OCI-LY7 (cell line): ENCODE measurements around the gene ZNF407. TPM values are rescaled to one million over a fixed set of nuclear protein-coding genes. Genes with fewer than 3 reads are reported as not detected.

Experiments used
- BruUV-seq: library from RNA; stranded (reverse); fragments of 400-500 nt; replicated peaks from 2 replicates; lab custom pipeline; 2021; lab: Mats Ljungman, UMichigan
- CTCF ChIA-PET: fragments of 300-600 bp; sonication (Branson Sonifier 250); formaldehyde crosslinking; loops from one replicate; lab custom pipeline; 2022; ENCODE audit warnings: antibody characterized with exemption; ENCODE audit not compliant: unreplicated experiment; lab: Charles Lee
- POLR2A ChIA-PET: fragments of 300-600 bp; sonication (Branson Sonifier 250); formaldehyde crosslinking; loops from one replicate; lab custom pipeline; 2022; ENCODE audit warnings: antibody characterized with exemption; lab: Charles Lee
- DNase-seq: peaks from one replicate; pipeline ENCODE4 v3.0.0-alpha.2; 2015; ENCODE audit warnings: low spot score
- H2AFZ ChIP-seq: fragments of 200-600 bp; sonication (generic), shearing (Covaris generic); 2 replicates; pipeline ENCODE4 v1.6.1; 2014; ENCODE audit warnings: mild to moderate bottlenecking, antibody characterized with exemption, low read length, moderate library complexity
- H3K27ac ChIP-seq: fragments of 200-600 bp; sonication (generic); 2 replicates; pipeline ENCODE4 v1.5.1; 2014; ENCODE audit warnings: mixed run types, low read depth, mild to moderate bottlenecking, moderate library complexity, low read length, inconsistent platforms; ENCODE audit not compliant: poor library complexity, severe bottlenecking
- H3K36me3 ChIP-seq: fragments of 200-600 bp; sonication (generic); 2 replicates; pipeline ENCODE4 v1.6.1; 2014; ENCODE audit warnings: mild to moderate bottlenecking, antibody characterized with exemption, low read length, moderate library complexity, mixed read lengths; ENCODE audit not compliant: insufficient read depth
- H3K4me1 ChIP-seq: fragments of 200-600 bp; sonication (generic); 2 replicates; pipeline ENCODE4 v1.5.1; 2014; ENCODE audit warnings: mild to moderate bottlenecking, low read length; ENCODE audit not compliant: insufficient read depth, poor library complexity, severe bottlenecking
- H3K4me2 ChIP-seq: fragments of 200-600 bp; sonication (generic); 2 replicates; pipeline ENCODE4 v1.6.1; 2014; ENCODE audit warnings: mild to moderate bottlenecking, low read length
- H3K4me3 ChIP-seq: fragments of 200-600 bp; sonication (generic); 2 replicates; pipeline ENCODE4 v1.5.1; 2014; ENCODE audit warnings: mild to moderate bottlenecking, low read depth, low read length; ENCODE audit not compliant: poor library complexity, severe bottlenecking
- H3K79me2 ChIP-seq: fragments of 200-600 bp; sonication (generic); 2 replicates; pipeline ENCODE4 v1.6.1; 2016; ENCODE audit warnings: low read depth, mild to moderate bottlenecking, low read length, moderate library complexity, mixed read lengths; ENCODE audit not compliant: insufficient read depth
- H3K9me2 ChIP-seq: fragments of 200-600 bp; sonication (generic); 2 replicates; pipeline ENCODE4 v1.6.1; 2016; ENCODE audit warnings: mild to moderate bottlenecking, low read length, mixed read lengths; ENCODE audit not compliant: insufficient read depth
- H3K9me3 ChIP-seq: fragments of 200-600 bp; sonication (generic); 2 replicates; pipeline ENCODE4 v1.6.1; 2014; ENCODE audit warnings: mild to moderate bottlenecking, mixed run types, low read length, mixed read lengths
- H4K20me1 ChIP-seq: fragments of 200-600 bp; sonication (generic); 2 replicates; pipeline ENCODE4 v1.6.1; 2014; ENCODE audit warnings: mild to moderate bottlenecking, antibody characterized with exemption, low read length, moderate library complexity, mixed read lengths; ENCODE audit not compliant: insufficient read depth
- EZH2phosphoT487 ChIP-seq: fragments of 200-600 bp; sonication (generic); IDR thresholded peaks from 2 replicates; pipeline ENCODE4 v1.6.1; 2018; ENCODE audit warnings: low read depth, borderline replicate concordance, mild to moderate bottlenecking, mixed run types, antibody characterized with exemption, low read length, moderate library complexity, mixed read lengths
- intact Hi-C: fragments of 100-400 bp; cut with micrococcal nuclease; formaldehyde crosslinking; loops from one replicate; pipeline ENCODE4 v1.10.0; 2022; ENCODE audit not compliant: unreplicated experiment
- total RNA-seq, 2 experiments: library from RNA; depleted of rRNA in 1 of 2; stranded (reverse); fragments of >200 nt in 1 of 2; shearing (Covaris generic) in 1 of 2; gene quantifications; 2 replicates each; pipeline ENCODE4 v1.2.3, GENCODE V29; 2014 to 2022
- TF ChIP-seq, protein P1 (sequence below): fragments of 200-600 bp; sonication (generic); conservative IDR thresholded peaks from 2 replicates; pipeline ENCODE4 v1.5.1; 2014; ENCODE audit warnings: mild to moderate bottlenecking, antibody characterized with exemption, low read length, moderate library complexity, mixed read lengths

Gene ZNF407
- total RNA-seq, 2 experiments from 2014 or later: 8.9 to 11.9 TPM

DNA sequence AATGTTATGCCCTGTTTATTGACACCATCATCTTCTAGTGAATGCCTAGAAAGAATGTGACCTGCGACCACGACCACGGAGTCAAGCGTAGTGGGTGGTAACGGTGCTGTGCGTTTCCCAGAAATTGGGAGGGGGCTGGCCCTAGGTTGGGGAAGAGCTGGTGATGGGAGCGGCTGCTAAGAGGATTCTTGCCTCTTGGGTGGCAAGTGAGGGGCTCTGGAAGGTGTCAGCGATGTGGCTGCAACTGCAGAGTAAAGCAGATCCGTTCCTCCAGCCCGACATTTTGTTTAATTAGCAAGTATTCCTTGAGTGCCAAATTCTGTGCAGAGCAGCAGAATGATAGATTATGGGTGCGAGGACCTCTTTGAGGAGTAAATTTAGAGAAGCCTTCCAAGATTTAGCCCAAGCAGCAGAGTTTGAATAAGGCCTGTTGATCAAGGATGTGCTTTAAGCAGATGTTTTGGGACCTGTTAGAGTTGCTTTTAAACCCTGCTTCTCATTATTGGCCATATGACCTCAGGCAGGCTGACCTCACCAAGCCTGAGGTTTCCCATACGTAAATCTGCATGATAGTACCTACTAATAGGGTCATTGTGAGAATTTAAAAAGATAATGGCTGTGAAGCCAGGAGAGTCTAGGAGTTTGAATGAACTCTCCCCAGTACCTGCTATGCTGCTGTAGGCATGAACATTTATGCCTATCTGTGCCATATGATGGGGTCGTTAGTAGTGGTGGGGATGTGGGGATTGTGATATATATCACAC is 323.6 kb downstream of the ZNF407 start:
- no peak overlapping the region for H2AFZ ChIP-seq
- H3K9me3 ChIP-seq: no peaks in the 10 kb centered on the region
- POLR2A ChIA-PET: no interaction called here
- H3K4me2 ChIP-seq: no peak overlapping the region
- no peaks in the 10 kb centered on the region for H4K20me1 ChIP-seq
- CTCF ChIA-PET: no interaction called here
- H3K27ac ChIP-seq: no peak overlapping the region
- H3K9me2 ChIP-seq: no peaks in the 10 kb centered on the region
- intact Hi-C loops: no loop called here
- no peak for DNase-seq
- BruUV-seq: no TSS peak
- H3K79me2 ChIP-seq: no peaks in the 10 kb centered on the region
- H3K36me3 ChIP-seq: no peaks in the 10 kb centered on the region
- TF ChIP-seq, protein P1, sequence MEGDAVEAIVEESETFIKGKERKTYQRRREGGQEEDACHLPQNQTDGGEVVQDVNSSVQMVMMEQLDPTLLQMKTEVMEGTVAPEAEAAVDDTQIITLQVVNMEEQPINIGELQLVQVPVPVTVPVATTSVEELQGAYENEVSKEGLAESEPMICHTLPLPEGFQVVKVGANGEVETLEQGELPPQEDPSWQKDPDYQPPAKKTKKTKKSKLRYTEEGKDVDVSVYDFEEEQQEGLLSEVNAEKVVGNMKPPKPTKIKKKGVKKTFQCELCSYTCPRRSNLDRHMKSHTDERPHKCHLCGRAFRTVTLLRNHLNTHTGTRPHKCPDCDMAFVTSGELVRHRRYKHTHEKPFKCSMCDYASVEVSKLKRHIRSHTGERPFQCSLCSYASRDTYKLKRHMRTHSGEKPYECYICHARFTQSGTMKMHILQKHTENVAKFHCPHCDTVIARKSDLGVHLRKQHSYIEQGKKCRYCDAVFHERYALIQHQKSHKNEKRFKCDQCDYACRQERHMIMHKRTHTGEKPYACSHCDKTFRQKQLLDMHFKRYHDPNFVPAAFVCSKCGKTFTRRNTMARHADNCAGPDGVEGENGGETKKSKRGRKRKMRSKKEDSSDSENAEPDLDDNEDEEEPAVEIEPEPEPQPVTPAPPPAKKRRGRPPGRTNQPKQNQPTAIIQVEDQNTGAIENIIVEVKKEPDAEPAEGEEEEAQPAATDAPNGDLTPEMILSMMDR: no peak
- no peak for TF ChIP-seq EZH2phosphoT487
- H3K4me1 ChIP-seq: no peaks in the 10 kb centered on the region
- H3K4me3 ChIP-seq: no peak overlapping the region

DNA sequence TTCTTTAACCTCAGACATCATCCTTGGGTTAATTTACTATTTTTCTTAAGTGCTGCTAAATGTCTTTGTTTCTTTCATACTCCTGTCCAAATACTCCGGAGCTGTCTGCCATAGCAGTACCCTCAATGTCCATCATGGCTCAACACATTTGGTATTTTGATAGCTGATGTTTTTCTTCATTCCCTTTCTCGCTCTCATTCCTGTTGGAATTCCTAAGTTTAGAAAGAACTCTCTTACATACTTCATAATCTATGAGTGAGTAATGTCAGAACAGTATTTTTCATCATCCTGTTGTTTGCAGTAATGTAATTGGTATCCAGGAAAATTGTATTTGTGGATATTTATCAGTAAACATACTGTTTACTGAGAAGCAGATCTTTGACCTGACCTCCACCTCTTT is 328.4 kb downstream of the ZNF407 start:
- Histone ChIP-seq H3K9me3 (no peaks in the 10 kb centered on the region), H3K27ac (no peak overlapping the region), H4K20me1 (no peaks in the 10 kb centered on the region), H3K4me1 (no peaks in the 10 kb centered on the region), H3K4me2 (no peak overlapping the region), H3K79me2 (no peaks in the 10 kb centered on the region), H3K4me3 (no peak overlapping the region), H2AFZ (no peak overlapping the region), H3K9me2 (no peaks in the 10 kb centered on the region), H3K36me3 (no peaks in the 10 kb centered on the region)
- POLR2A ChIA-PET: no interaction called here
- TF ChIP-seq, protein P1: no peak
- TF ChIP-seq EZH2phosphoT487: no peak
- no peak for DNase-seq
- intact Hi-C loops: no loop called here
- CTCF ChIA-PET: no interaction called here
- BruUV-seq: no TSS peak

DNA sequence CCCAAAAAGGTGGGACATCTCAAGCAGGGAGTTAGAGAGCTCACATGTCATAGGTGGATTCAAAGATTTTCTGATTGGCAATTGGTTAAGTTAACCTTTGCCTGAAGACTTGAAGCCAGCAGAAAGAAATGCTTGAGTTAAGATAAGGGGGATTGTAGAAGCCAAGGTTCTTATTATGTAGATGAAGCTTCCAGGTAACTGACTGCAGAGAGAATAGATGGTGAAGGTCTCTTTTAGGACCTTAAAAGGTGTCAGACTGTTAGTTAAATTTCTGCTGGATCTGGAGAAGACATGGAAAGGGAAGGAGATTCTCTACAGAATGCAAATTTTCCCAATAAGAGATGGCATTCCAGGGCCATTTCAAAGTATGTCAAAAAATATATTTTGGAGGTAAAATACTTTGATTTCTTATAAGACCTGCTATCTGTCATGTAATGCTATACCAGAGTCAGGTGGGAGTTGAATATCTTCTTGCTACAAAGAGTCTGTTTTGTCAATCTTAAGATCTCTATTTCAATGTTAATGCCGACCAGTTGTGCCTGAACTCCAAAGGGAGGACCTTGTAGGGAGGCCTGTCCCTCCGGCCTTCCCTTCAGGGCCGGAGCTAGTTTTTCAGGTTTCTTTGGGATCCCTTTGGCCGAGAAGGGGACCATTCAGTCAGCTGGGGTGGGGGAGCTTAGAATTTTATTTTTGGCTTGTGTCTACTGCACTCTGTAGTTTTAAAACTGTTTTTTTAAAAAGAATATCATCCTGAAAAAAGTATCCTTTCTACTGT is 330.7 kb downstream of the ZNF407 start:
- no peak overlapping the region for H2AFZ ChIP-seq
- H3K79me2 ChIP-seq: no peaks in the 10 kb centered on the region
- H3K4me3 ChIP-seq: no peak overlapping the region
- H3K36me3 ChIP-seq: no peaks in the 10 kb centered on the region
- DNase-seq: no peak
- H3K4me1 ChIP-seq: no peaks in the 10 kb centered on the region
- intact Hi-C loops: no loop called here
- POLR2A ChIA-PET: no interaction called here
- no peak for TF ChIP-seq EZH2phosphoT487
- no peaks in the 10 kb centered on the region for H3K9me3 ChIP-seq
- CTCF ChIA-PET: no interaction called here
- H3K4me2 ChIP-seq: no peak overlapping the region
- H3K27ac ChIP-seq: no peak overlapping the region
- no peaks in the 10 kb centered on the region for H4K20me1 ChIP-seq
- no peaks in the 10 kb centered on the region for H3K9me2 ChIP-seq
- no TSS peak for BruUV-seq
